NCI-H1436 (cell line): ENCODE results near the gene HEYL.
"Not testable (repeated sequence)": the region's sequence is repeated elsewhere in the genome, so short reads cannot be mapped to it uniquely, and the experiment has no call there.

Experiments used
- DNase-seq: peaks from one replicate; lab custom pipeline; 2025; lab: John Stamatoyannopoulos, UW

The HEYL gene

DNA sequence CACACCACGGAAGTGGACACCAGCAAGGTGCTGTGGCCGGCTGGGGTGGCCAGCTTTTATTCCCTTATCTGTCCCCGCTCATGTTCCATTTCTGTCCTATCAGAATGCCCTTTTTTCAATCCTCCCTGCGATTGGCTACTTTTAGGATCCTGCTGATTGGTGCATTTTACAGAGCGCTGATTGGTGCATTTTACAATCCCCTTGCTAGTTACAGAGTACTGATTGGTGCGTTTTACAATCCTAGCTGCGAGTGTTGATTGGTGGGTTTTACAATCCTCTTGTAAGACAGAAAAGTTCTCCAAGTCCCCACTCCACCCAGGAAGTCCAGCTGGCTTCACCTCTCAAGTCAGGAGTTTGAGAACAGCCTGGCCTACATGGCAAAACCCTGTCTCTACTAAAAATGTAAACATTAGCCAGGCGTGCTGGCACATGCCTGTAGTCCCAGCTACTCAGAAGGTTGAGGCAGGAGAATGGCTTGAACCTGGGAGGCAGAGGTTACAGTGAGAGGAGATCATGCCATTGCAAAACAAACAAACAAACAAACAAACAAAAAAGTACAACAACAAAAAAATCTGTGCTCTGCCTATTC lies 37.7 kb downstream of the HEYL start:
- DNase-seq = not testable (repeated sequence)

DNA sequence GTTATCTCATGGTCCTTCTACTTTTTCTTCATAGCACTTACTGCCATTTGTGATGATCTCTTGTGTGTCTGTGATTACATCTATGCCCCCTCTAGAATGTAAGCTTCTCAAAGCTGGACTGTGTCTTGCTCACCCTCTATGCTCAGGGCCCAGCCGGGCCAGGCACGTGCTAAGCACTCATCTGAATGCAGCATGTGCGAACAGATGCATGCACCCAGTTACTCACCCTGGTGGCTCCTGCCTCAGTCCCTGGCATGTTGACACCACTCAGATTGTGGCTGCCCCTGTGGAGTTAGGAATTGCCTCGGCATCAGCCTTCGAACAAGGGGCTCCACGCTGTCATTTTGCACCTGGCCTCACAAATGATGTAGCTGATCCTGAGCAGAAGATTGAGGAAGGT lies 43.3 kb downstream of the HEYL start:
- DNase-seq = no peak

DNA sequence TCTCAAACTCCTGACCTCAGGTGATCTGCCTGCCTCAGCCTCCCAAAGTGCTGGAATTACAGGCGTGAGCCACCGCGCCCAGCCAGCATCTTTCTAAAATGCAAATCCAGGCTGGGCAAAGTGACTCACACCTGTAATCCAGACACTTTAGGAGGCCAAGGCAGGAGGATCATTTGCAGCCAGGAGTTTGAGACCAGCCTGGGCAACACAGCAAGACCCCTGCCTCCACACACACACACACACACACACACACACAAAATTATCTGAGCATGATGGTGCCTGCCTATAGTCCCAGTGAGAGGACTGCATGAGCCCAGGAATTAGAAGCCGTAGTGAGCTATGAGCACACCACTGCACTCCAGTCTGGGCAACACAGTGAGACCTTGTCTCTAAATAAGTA lies 46.1 kb downstream of the HEYL start:
- no peak for DNase-seq

DNA sequence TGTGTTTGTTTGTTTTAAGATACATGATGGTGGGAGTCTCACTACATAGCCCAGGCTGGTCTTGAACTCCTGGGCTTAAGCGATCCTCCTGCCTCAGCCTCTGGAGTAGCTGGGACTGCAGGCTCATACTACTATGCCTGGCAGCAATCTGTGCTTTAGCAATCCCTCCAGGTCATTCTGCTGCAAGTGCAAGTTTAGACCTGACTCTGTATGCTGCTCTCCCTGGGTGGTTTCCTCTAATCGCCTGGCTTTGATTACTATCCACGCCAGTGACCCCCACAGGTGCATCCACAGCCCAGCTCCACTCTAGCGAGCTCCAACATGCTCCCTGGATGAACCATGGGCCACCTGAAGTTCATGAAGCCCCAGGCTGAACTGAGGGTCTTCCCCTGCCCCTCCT lies 47.4 kb downstream of the HEYL start:
- no peak for DNase-seq

DNA sequence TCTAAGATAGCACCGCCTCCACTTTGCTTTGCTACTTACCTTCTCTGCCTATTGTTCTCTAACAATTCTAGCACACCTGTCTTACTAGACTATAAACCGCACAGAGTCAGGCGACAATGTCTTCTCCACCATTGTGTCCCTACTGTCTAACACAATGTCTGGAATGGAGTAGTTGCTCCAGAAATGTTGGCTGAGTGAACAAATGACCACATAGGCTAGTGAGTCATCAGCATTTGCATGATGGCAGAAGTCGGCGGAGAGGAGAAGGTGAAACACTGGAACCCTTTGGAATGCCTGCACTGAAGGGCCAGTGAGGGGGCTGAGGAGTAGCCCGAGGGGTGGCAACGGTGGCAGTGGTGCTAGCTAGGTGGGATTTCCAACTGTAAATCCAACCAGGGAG lies 48.9 kb downstream of the HEYL start:
- no peak for DNase-seq

DNA sequence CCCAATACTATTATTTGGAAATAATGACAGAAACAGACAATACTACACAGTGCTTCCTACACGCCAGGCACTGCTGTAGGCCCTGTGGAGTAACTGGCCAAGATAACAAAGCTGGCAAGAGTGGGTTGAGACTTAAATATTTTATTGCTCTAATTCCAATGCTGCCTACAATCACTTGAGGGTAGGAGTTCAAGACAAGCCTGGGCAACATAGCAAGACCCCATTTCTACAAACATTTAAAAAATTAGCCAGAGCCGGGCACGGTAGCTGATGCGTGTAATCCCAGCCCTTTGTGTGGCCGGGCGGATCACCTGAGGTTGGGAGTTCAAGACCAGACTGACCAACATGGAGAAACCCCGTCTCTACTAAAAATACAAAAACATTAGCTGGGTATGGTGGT lies 53.5 kb downstream of the HEYL start:
- DNase-seq = no peak

DNA sequence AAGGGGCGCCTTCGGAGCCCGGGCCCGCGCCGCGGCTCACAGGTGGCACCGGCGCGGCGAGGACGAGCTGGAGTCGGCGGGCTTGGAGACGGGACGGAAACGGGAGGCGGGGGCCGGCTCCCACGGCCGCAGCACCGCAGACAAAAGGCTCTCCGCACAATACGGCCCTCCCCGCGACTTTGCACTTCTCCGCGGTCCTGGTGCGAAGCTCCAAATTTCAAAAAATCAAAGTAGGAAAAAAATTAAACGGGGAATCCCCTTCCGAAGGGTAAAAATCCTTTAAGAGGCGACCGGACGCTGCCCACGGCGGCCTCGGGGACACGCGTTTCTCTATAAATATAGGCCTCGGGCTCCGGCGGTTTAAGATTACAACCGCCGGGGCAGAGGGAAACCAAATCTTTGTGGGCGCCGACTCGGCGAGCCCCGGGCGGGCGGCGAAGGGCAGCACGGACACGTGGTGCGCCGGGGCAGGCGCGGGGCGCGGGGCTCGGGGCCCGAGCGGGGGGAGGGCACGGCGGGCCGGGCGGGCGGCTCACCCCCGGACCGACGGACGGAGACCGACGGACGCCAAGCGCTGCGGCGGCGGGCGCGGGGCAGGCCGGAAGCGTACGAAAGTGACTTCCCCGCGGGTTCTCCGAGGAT lies 63.3 kb downstream of the HEYL start:
- DNase-seq = peak; percentile 12

DNA sequence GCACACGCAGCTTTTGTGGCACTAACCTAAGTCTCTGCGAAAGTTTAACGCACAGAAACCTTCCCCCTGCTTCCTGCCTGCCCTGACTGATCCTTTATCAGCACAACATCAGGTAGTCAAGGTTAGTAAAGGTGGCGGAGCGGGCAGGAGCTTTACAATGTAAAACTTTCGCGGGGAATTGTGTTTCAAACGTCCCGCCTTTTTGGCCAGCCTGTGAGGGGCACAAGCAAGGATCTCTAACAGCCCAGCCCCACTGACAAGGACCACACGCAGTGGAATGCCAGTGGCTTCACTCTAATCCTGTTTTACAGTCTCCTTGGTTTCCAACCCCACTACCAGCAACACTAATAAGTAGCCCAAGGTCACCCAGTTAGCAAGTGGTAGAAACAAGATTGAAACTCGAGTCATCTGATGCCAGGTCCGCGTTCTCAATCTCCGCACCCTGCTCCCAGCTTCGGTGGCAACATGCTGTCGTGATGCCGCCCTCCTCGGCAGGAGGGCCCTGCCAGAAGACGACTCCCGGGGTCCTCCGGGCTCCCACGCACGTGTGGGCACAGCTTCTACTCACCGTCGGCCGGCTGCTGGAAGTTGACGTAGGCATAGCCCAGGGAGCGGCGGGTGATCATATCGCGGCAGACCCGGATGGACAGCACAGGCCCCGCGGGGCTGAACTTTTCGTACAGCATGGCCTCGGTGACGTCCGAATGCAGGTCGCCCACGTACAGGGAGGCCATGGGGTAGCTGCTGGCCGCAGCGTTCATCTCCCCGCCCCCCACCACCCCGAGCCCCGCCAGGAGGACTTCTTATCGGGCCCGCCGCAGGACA lies 64.0 kb downstream of the HEYL start:
- DNase-seq = peak; percentile 3

DNA sequence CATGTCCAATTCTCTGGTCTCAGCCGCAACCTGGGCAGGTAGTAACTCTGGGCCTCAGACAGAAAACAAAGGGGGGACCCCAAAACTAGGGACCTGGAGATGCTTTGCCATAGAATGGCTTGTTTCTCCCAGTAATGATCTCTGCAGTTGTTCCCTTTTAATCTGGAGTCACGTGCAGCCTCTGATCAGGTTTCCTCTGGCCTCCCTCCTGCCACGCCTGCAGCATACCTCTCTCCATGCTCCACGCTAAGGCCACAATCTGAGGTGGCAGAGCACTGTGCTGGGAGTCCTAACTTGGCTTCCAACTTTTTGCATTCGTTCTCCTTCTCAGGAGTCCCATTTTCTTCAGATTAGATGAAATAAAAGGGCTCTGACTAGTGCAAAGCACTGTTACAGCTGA lies 64.8 kb downstream of the HEYL start:
- DNase-seq = no peak
